RKO (cell line): Measurements from ENCODE around the gene COMP.

Source experiments
- DNase-seq: peaks from one replicate; pipeline ENCODE4 v3.0.0-alpha.2; 2016; ENCODE audit warnings: low spot score

The COMP gene

DNA sequence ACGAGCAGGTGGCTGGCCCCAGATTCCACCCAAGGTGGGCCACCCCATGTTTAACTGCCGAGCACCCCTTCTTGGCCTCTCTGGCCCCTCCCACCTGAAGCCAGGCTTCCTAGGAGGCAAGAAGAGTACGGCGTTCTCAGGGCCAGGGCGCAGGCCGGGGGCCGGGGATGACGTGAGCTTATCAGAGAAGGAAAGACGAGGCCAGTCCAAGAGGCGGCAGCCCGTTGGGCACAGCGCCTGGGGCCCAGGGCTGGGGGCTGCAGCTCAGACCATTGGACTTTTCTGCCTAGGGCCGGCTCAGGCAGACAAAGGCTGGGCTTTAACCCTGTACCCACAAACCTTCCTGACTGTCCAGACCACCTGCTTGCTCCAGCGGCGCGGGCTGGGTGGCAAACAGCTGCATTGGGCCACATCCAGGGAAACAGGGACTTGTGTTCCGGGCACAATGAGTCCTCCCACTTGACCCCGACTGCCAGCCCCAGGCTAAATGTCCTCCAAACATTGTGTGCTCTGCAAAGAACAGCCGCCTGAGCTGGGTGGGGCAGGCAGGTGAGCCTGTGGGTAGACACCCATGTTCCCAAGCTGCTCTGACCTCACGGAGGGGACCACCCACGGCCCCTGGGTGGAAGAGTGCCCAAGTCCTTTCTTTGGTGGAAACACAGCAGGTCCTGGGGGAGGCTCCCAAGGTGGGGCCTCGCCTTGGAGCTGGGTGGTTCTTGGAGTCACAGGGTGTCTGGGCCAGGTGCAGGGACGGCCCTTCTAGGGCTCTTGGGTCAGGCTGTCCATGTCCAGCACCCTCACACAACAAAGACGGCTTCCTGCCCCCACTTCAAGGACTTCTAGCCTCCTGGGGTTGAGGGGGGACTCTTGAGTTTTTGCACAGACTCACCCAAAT lies 21.9 kb downstream of the COMP start:
- no peak for DNase-seq

DNA sequence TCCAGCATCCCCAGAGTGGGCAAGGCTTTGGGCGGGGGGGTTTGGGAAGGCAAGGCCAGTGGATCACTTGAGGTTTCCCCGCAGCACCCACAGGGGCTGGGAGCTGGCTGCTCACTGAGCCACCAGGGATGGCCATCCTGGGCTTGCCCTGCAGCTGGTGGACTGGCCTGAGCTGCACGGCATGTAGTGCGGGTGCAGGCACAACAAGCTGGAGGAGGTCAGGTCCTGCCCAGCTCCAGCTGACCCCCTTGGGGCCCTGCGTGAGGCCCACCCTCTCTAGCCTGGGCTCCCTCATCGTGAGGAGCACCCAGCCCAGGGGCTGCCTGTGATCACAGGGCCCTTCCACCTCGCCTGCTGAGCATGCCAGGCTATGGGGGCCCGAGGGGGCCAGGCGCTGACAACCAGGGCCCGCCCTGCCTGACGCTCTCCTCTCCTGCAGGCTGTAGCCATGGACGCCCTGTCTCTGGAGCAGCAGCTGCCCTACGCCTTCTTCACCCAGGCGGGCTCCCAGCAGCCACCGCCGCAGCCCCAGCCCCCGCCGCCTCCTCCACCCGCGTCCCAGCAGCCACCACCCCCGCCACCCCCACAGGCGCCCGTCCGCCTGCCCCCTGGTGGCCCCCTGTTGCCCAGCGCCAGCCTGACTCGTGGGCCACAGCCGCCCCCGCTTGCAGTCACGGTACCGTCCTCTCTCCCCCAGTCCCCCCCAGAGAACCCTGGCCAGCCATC lies 22.9 kb downstream of the COMP start:
- DNase-seq: no peak

DNA sequence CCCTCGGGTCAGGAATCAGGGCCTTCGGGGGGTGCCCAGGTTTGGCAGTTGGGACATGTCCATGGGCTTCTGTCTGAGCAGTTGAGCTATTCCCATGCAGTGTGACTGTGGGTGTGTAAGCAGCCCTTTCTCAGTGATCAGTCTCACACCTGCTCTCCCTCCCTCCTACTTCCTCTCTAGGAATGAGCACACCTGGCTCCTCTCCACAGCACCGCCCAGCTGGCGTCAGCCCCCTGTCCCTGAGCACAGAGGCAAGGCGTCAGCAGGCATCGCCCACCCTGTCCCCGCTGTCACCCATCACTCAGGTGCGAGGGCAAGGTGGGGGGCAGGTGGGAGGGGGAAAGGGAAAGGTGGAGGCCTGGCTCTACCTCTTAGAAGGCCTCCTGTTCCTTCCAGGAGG lies 25.9 kb downstream of the COMP start:
- DNase-seq: no peak

DNA sequence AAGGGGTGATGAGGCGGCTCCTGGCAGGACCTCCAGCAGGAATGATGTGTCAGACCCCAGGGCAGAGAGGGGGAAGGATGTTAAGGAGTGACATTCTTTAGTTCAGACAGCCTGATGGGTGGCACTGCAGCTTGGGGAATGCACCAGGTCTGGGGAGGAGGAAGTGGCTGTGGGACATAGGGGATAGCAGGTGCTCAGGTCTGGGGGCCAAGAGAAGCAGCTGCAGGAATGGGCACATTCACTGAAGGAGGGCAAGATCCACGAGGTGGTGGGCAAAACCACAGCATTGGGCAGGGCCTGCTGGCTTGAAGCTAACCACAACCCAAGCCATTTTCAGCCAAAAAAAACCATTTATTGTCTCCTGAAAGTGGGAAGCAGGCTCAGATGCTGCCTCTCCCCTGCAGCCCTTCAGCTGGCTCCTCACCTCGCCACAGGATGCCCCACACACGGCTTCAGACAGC lies 26.5 kb downstream of the COMP start:
- peak; percentile 62 for DNase-seq

DNA sequence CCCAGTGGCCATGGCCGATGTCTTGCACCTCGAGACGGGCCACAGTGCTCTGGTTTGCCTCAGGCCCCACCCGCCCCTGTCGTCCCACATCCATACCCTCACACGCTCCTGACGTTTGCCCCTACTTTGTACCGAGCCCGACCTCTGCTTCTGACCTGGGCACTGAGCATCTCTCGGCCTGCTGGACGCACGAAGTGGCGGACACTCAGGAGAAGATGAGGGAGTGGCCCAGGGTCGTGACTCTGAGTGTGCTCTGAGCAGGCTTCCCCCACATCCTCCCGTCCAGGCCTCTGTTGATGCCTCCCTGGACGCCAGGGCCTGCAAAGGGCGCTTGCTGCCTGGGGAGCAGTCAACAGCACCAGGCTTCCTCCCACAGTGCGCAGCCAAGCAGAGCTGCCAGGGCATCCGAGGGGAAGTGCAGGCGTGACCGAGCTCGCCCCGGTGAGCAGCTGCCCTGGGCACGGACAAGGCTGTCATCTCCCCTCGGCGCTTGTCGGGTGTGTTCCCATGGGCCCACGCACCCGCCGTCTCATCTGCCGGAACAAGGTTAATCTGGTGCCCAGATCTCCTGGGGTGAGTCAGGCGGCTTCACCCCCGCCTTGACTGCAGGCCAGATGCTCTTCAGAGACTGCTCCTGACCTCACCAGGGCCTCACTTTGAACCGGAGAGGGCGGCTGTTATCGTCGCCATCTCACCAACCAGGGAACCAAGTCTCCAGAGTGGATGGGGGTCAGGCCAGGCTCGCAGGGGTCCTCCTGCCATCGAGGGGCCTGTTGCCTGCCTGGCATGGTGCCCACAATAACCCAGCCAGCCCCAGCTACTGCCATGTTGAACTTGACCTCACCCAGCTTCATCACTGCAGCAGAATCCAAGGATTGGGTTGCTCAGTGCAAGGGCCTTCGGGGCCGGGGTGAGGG lies 27.2 kb downstream of the COMP start:
- peak; percentile 94 for DNase-seq

DNA sequence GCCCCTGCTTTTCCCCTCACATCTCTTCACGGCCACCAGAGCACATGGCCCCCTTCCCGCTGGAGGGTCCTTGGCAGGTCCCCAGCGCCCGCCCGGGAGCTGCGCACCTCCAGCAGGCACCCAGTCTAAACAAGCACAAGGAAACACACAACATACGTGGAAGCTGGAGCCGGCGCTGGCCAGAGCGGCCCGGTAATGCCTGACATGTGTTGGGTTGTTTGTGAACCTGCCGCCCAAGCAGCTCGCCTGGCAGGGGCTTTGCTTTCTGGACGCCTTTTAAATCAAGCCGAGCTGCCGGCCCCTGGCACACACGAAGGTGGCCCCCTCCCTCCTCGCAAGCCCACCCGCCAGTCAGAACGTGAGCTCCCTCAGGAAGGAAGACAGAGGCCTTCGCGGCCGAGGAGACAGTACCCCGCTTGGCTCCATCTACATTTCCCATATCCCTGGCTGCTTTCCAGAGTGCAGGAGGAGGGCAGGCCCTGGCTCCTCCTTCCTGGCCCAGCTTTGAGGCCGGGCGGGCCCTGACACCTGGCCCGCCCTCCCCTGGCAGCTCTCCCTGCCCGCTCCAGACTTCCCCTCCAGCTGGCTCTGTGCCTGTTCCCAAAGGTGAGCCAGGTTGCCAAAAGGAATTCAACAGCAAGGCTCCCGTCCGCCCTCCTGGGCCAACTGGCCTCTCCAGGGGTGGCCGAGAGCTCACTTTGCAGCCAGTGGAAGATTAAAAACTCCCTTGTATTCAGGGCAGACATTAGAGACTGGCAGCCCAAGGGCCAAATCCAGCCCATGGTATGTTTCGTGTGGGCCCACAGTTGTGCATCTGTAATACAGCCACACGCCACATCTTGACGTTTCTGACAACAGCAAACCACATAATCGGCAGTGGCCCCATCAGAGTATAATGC lies 28.7 kb downstream of the COMP start:
- DNase-seq: no peak

DNA sequence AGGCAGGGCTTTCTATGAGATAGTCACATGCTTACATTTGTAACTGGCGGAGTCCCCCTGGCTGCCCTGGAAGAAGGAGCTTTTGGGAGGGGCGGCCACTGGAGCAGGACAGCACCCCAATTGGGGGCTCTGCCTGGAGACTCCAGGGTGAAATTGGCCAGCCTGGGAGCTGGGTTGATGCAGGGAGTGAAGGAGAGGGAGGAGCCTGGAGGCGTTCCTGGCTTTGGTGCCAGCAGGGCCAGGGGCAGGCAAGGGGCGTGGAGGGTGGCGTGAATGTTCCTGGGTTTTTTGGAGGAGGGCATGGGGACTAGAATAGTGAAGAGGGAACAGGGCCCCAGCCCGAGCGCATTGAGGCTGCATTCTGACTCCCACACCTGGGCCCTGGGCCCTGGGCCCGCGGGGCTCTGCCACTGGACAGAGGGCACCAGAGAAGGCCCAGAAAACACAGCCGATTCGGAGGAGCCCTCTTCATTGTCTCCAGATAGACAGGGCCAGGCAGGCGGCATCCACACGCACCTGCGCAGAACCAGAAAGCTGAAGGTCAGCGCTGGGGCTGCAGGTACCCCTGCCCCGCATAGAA lies 29.5 kb downstream of the COMP start:
- DNase-seq: no peak

DNA sequence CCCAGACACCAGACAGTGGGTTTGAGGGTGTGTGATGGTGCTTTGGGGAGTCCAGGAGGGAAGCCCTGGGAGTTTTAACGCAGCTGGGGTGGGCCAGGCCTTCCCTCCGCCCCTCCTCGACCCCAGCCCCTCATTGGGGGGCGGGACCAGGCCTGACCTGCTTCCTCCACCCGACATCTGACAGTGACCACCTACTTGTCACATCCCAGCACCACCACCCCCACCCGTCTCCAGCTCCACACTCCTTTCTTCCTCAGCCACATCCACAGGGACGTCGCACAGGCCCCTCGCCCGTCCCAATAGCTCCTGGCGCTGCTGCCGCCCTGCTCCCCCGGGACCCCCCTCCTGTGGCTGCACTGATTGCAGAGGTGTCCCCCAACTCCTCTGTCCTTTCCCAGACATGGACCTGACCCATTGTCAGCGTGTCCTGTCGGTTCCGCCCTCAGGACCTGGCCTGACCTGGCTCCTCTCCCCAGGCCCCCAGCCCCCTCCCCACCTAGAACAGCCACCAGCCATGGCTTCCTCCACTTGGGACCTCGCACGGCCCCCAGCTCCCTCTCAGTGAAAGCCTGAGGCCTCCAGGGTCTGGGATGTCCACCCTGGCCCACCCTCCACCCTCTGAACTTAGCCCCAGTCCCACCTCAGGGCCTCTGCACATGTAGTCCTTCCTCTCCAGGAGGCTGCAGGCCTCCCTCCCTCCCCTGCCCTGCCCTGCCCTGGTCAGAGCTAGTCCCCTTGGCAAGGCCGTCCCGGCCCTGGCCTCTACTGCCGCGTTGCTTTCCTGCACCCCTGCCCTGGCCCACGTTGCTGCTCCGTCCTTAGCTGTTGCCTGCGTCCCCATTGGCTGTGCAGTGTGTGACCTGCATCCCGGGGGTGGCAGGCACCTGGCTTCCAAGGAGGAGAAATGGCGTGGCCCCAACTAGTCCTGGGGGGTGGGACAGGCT lies 30.4 kb downstream of the COMP start:
- DNase-seq: no peak

DNA sequence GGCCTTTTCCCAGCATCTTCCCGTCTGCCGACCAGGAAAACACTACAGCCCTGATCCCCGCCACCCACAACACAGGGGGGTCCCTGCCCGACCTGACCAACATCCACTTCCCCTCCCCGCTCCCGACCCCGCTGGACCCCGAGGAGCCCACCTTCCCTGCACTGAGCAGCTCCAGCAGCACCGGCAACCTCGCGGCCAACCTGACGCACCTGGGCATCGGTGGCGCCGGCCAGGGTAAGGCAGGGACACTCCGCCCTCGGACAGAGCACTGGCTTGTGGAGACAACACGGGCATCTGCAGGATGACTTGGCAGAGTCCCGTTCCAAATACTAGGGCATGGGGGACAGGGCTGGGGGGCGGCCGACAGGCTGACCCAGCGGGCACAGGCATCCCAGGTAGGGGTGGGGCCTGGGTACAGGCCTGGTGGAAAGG lies 31.1 kb downstream of the COMP start:
- no peak for DNase-seq

DNA sequence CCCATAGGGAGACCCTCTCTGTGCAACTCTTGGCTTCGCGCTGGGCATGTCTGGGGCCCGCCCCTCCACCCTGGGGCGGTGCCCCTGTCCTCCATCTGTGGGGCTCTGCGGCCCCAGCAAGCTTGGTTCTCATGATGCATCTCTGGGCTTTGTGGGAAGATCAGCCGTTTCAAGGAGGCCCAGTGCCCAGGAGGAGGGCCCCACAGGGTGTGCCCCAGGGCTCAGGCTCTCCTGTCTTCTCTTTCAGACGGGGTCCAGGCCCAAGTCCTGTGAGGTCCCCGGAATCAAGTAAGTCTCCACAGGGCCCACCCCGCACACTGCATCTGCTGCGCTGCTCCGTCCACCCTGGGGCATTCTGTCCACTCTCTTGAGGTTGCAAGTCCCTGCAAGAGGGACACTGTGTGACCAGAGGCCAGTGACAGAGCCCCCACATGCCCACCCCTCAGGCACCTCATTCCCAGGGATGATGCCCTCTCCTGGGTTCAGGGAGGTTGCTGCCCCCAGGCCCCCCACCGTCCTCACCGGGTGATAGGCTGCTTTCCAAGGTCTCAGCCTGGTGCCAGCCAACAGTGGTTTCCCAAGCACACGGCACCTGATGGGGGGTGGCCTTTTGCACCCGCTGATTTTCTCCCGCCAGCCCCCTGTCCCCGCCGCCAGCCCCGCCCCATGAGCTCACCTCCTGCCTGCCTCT lies 31.7 kb downstream of the COMP start:
- DNase-seq: no peak

DNA sequence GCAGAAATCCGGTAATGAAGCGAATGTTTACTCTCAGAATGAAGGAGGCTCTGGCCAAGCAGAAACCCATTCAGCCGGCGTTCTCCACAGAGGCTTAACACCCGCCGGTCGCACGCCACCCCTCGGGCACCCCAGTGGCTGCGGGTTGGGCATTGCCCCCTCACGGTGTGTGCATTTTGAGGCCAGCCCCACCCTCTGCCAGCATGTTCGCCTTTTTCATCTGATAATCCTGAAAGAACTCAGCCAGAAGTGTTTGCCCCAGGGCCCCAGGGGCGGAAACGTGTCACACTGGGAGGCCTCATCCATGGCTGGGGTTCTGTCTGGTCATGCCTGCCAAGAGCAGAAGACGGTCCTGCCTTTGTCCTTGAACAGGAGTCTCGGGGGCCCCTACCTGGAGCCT lies 34.2 kb downstream of the COMP start:
- no peak for DNase-seq

DNA sequence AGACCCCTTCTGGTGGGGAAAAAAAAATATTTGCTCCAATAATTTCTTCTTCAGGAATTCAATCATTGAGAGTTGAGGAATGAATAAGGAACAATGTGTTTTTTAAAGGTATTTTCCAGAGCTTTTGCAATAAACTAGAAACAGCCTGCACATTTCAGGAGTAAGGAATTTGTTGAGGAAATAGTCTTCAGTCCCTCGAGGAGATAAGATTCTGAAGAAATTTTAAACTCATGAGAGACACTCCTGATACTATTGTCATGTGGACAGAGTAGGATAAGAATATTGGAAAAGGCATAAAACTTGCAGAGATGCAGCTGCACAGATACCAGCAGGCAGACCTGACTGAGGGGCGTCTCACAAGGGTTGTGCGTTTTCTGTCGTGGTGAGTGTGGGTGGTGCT lies 36.6 kb downstream of the COMP start:
- no peak for DNase-seq

DNA sequence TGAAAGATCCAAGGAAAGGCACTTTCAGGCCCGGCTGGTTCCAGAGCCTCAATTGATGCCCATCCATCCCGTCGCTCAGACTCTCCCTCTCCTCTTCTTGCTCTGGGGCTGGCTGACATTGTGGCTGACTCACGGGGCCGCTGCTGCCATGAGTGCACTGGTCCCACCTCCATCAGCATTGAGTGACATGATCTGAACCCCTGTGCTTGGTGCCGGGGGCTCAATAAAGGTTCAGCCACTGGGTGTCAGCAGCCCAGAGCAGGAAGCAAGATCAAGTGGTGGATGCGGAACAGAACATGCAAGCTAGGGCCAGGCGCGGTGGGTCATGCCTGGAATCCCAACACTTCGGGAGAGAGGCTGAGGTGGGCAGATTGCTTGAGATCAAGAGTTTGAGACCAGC lies 39.5 kb downstream of the COMP start:
- DNase-seq: no peak

DNA sequence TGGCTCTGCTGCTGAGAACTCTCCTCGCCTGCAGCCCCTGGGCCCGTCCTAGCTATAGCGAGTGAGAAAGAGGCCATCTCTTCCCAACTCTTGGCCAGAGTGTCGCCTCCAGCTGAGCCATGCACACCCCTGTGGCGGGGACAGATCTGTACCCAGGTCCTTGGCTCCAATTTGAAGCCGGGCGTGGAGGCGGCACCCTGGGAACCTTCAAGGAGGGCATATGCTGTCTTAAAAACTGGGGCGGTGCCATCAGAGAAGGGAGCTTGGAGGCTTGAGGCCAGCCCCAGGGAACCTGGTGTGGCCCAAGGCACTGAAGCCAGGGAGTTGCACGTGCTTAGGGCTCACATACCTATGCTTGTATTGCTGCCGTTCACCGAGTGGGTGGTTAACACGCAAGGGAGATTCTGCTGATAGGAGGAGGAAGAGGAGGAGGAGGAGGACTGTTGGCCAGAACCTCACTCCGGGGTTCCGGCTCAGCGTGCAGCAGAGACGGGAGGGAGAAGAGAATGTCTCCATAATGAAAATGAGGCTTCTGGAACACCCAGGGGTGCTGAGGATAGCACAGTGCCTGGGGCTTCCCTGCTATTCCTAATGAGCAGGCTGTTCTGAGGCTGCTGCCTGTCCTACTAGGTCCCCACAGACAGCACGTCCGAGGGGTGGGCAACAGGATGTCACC lies 40.7 kb downstream of the COMP start:
- DNase-seq: no peak

DNA sequence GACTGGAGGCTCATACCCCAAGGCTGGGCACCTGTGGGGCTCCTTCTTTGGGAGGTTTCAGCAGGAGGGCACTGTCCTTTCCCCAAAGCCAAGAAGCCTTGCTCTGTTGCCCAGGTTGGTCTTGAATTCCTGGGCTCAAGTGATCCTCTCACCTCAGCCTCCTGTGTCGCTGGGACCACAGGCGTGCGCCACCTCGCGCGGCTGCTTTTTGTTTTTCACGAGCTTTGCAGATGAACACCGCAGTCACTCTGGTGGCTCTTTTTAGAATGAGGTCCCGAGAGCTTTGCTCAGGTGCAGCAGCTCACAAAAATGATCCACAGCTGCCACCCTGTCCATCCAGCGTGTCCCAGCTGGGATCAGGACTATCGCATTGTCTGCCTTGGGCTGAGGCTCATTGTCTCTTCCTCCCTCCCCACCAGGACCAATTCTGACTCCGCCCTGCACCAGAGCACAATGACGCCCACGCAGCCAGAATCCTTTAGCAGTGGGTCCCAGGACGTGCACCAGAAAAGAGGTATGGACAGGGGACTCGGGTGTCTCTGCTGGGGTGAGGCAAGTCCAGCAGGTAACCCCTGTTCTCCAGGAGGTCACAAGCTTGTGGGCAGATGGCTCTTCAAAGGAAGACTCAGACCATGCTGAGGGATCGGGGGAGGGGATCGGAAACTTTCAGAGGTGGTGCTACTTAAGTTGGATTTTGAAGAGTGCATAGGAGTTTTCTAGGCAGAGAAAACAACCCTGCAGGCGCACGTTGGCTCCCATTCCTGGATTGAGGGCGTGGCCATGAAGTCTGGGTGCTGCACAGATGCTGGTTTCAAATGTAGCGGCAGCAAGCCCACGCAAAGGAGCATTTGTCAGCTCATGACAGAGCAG lies 41.5 kb downstream of the COMP start:
- DNase-seq: no peak

DNA sequence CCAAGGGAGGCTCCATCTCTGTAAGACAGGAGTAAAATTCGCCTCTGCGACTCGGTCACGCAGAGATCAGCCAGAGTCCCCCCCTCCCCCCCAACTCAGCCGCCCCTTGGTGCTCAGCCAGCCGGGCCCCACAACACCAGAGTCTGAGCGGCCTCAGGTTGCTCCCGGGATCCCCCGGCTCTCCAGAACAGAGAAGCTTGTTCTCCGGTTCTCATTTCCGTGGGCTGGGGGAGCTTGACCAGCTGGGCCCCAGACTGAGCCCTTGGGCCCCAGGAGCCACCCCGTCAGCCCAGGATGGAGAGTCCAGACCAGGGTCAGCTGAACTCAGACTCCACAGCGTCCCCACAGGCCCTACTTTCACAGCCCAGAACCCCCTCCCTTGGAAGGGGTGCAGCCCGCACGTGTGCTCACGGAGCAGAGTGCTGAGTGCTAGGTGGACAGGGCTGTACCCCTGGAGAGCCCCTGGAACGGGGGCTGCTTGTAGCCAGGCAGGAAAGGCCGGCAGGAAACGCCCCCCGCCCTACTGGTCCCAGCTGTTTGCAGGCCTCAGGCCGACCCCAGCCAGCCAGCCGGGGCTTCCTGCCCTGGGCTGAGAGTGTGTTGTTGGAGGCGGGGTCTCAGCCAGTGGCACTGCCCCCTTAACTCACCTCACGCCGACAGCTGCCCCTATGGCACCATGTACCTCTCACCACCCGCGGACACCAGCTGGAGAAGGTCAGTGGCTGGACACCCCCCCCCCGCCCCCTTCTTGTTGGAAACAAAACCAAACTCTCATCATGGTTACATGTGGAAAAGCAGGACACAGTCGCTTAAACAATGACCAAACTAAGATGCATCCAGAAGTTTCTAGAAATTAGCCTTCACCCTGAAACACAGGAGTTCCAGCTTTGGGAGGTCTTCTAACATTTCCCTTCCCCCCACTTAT lies 44.4 kb downstream of the COMP start:
- DNase-seq: no peak
